Body of pancreas (tissue), 4 donors: Measurements from ENCODE around the gene GPRIN1. TPM values are rescaled to one million over a fixed set of nuclear protein-coding genes. Genes with fewer than 3 reads are reported as not detected.
A peak's percentile ranks its signal among the peaks of the same experiment; 100 is the strongest.

Experiments
- ATAC-seq: fragments of 150-250 bp; one replicate; pipeline ENCODE4 v1.9.1; 2016
- DNase-seq, 4 donors: peaks; one replicate each; pipeline ENCODE4 v3.0.0-alpha.2; 2019
- H3K27ac ChIP-seq, 4 donors: fragments of 200-600 bp; sonication (generic); 1 replicate in 3 of 4; 2 replicates in 1 of 4; pipeline versions ENCODE4 v1.5.1 to v1.6.1; 2016 to 2019; ENCODE audit warnings: mild to moderate bottlenecking in 1 of 4, mixed read lengths in 1 of 4, moderate library complexity in 1 of 4
- H3K27me3 ChIP-seq, 2 donors: fragments of 200-600 bp; sonication (generic); one replicate each; pipeline ENCODE4 v1.6.0; 2016; ENCODE audit warnings: mild to moderate bottlenecking in 1 of 2
- H3K36me3 ChIP-seq, 2 donors: fragments of 200-600 bp; sonication (generic); replicated peaks in 1 of 2; 2 replicates each; pipeline ENCODE4 v1.5.1; 2016; ENCODE audit warnings: low read depth in 2 of 2; ENCODE audit not compliant: insufficient read depth in 1 of 2
- H3K4me1 ChIP-seq: fragments of 200-600 bp; sonication (generic); one replicate; pipeline ENCODE4 v1.6.0; 2016
- H3K4me3 ChIP-seq, 2 donors: fragments of 200-600 bp; sonication (generic); 1 replicate in 1 of 2; 2 replicates in 1 of 2; pipeline ENCODE4 v1.5.1; 2016 to 2019
- H3K9me3 ChIP-seq, 3 donors: fragments of 200-600 bp; sonication (generic); 1 replicate in 2 of 3; 2 replicates in 1 of 3; pipeline ENCODE4 v1.5.1; 2016
- POLR2A ChIP-seq, 3 donors: fragments of 450-650 bp; IDR thresholded peaks; one replicate each; pipeline ENCODE4 v1.6.1; 2016; ENCODE audit warnings: antibody characterized with exemption in 3 of 3, mild to moderate bottlenecking in 2 of 3
- WGBS, 2 donors: methylation state at CpG; one replicate each; pipeline ENCODE4 v1.1.5; 2017; 5-methylcytosine and 5-hydroxymethylcytosine counted together
- intact Hi-C: fragments of 100-400 bp; cut with DNase I; formaldehyde crosslinking; loops from one replicate; pipeline ENCODE4 v1.15.1; 2023
- total RNA-seq, 2 donors: library from RNA; depleted of rRNA; stranded (reverse); fragments of >200 nt; gene quantifications; one replicate each; pipeline ENCODE4 v1.1.0, GENCODE V29; 2016
- TF ChIP-seq, protein P1 (sequence below), 7 experiments: fragments of 450-650 bp in 4 of 7; fragments of 200-600 bp in 3 of 7; sonication (generic) in 3 of 7; IDR thresholded peaks; one replicate each; pipeline ENCODE4 v1.5.1; 2016 to 2019; ENCODE audit warnings: antibody characterized with exemption in 7 of 7

GPRIN1 gene
- total RNA-seq, 2 donors from 2014 or later, result 0.26 to 1.3 TPM

- Histone ChIP-seq H3K27me3 (no peaks in the 10 kb centered on the region), H3K4me1 (peaks cover 17% of the 10 kb centered on the region), H3K27ac (no peak overlapping the region), H3K36me3 (peaks cover 0 to 3% of the 10 kb centered on the region in 2 donors), H3K4me3 (no peak overlapping the region), H3K9me3 (no peaks in the 10 kb centered on the region)
- TF ChIP-seq, protein P1, sequence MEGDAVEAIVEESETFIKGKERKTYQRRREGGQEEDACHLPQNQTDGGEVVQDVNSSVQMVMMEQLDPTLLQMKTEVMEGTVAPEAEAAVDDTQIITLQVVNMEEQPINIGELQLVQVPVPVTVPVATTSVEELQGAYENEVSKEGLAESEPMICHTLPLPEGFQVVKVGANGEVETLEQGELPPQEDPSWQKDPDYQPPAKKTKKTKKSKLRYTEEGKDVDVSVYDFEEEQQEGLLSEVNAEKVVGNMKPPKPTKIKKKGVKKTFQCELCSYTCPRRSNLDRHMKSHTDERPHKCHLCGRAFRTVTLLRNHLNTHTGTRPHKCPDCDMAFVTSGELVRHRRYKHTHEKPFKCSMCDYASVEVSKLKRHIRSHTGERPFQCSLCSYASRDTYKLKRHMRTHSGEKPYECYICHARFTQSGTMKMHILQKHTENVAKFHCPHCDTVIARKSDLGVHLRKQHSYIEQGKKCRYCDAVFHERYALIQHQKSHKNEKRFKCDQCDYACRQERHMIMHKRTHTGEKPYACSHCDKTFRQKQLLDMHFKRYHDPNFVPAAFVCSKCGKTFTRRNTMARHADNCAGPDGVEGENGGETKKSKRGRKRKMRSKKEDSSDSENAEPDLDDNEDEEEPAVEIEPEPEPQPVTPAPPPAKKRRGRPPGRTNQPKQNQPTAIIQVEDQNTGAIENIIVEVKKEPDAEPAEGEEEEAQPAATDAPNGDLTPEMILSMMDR (IDR thresholded peaks at IDR 0.05), result no peak
- no peak for TF ChIP-seq POLR2A (IDR thresholded peaks at IDR 0.05)
- 82 to 90% methylated on average over 13 to 16 of the region's 17 CpGs for WGBS, 2 donors
- no peak for ATAC-seq
- DNase-seq, result no peak
- intact Hi-C loops, result loop anchor here (10.0 kb wide), 1 partner anchor 443 kb away; no protein-coding TSS in a partner anchor
Measured at GRCh38 chr5:176651472-176651980, 41.6 kb upstream of the GPRIN1 start.

- Histone ChIP-seq H3K4me1 (peaks cover 18% of the 10 kb centered on the region), H3K36me3 (peaks cover 0 to 3% of the 10 kb centered on the region in 2 donors), H3K4me3 (no peak overlapping the region), H3K27me3 (no peaks in the 10 kb centered on the region), H3K9me3 (no peaks in the 10 kb centered on the region), H3K27ac (no peak overlapping the region)
- intact Hi-C loops, result loop anchor here (10.0 kb wide), 1 partner anchor 444 kb away; no protein-coding TSS in a partner anchor
- WGBS, 2 donors, result 65 to 68% methylated on average over 8 of the region's 8 CpGs
- DNase-seq (no peak), ATAC-seq (no peak)
- TF ChIP-seq POLR2A (IDR thresholded peaks at IDR 0.05), result no peak
- TF ChIP-seq, protein P1 (IDR thresholded peaks at IDR 0.05), result no peak
Measured at GRCh38 chr5:176650354-176650884, 40.5 kb upstream of the GPRIN1 start.

GRCh38 chr5:176648474-176649194 lies 38.7 kb upstream of the GPRIN1 start:
- intact Hi-C loops, result no loop called here

DNA sequence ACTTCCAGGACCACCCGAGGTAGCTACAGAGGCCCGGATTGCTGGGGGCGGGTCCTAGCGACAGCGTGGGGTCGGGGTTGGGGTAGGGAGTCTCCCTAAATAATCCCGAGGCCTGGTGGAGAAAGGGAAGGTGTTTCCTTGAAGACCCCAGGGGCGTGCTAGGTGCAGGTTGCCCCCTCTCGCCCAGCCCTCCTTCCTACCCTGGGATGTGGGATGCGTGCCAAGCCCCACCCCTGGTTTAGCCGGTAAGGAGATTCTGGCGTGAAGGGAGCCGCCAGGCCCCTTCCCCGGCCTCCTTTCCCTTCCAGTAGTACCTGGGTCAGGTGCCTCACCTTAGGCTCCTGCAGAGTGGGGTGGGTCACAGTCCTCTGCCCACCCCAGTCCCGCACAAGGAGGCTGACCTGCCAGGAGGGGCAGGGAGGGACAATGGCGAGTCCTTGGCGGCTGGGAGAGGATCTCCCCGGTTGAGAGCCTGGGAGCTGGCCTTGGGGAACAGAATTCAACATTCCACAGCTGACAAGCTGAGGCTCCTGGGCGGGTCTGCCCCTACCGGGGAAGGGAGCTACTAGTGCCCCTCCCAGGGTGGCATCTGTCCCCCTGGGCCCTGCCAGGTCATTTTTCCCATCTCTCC lies 38.0 kb upstream of the GPRIN1 start:
- no peaks in the 10 kb centered on the region for H3K36me3 ChIP-seq
- 5 to 14% methylated on average over 5 to 20 of the region's 20 CpGs for WGBS, 2 donors
- H3K27ac ChIP-seq, result peak overlapping the region; percentile 16 to 81 (median 67)
- DNase-seq (peak; percentile 67 to 84 (median 74)), ATAC-seq (peak; percentile 17)
- H3K4me1 ChIP-seq, result peaks cover 18% of the 10 kb centered on the region
- no peaks in the 10 kb centered on the region for H3K9me3 ChIP-seq
- intact Hi-C loops, result no loop called here
- H3K27me3 ChIP-seq, result no peaks in the 10 kb centered on the region
- peak overlapping the region; percentile 23 to 45 for H3K4me3 ChIP-seq
- TF ChIP-seq, protein P1 (IDR thresholded peaks at IDR 0.05), result no peak
- TF ChIP-seq POLR2A (IDR thresholded peaks at IDR 0.05), result no peak

More at GRCh38 chr5:176648474-176649194, 38.7 kb upstream of the GPRIN1 start:
- no peak for DNase-seq
- no peak for TF ChIP-seq POLR2A (IDR thresholded peaks at IDR 0.05)
- TF ChIP-seq, protein P1 (IDR thresholded peaks at IDR 0.05), result no peak
- no peaks in the 10 kb centered on the region for H3K36me3 ChIP-seq
- WGBS, 2 donors, result 70 to 72% methylated on average over 10 to 14 of the region's 15 CpGs
- peak overlapping the region in 3 of 4 donors; percentile 59 to 81 (median 75) for H3K27ac ChIP-seq
- no peak overlapping the region for H3K4me3 ChIP-seq
- no peak for ATAC-seq
- peaks cover 18% of the 10 kb centered on the region for H3K4me1 ChIP-seq
- no peaks in the 10 kb centered on the region for H3K9me3 ChIP-seq
- H3K27me3 ChIP-seq, result no peaks in the 10 kb centered on the region
